ENCODE results near the gene LEMD2.

DNA sequence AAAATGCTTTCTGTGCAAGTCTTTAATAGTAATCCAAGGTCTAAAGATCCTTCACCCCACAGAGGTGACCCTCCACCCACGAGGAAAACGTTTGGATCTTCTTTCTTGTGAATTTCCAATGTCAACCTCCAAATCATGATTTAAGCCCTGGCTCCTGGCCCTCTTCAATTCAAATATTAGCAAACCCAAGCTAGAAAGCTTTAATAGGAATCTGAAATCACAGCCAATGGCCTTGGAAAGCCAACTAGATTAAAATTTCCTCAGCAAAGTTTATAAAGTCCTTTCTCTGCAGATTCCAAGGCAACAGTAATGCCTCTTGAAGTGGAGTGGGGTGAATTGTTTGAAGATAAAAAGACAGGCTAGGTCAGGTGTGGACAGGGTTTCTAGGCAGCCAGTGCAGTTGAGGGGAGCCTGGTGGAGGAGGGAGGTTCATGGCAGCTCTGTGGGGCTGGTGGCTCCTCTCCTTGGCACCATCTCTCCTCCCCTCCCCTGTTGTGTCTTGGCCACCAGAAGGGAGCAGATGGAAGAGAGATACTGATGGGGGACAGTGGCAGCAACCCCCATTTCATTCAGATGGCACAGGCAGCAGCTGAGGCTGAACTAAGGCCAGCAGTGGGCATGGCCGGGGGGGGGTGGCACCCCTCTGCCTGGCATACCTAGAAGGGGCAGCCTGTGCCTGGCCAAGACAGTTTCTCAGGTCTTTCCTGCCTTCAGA, 65.4 kb downstream of the LEMD2 start:
- TF ChIP-seq, protein P1, sequence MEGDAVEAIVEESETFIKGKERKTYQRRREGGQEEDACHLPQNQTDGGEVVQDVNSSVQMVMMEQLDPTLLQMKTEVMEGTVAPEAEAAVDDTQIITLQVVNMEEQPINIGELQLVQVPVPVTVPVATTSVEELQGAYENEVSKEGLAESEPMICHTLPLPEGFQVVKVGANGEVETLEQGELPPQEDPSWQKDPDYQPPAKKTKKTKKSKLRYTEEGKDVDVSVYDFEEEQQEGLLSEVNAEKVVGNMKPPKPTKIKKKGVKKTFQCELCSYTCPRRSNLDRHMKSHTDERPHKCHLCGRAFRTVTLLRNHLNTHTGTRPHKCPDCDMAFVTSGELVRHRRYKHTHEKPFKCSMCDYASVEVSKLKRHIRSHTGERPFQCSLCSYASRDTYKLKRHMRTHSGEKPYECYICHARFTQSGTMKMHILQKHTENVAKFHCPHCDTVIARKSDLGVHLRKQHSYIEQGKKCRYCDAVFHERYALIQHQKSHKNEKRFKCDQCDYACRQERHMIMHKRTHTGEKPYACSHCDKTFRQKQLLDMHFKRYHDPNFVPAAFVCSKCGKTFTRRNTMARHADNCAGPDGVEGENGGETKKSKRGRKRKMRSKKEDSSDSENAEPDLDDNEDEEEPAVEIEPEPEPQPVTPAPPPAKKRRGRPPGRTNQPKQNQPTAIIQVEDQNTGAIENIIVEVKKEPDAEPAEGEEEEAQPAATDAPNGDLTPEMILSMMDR (conservative IDR thresholded peaks at IDR 0.05; ENCODE audit: low read length) = no peak
- no peak for TF ChIP-seq EZH2phosphoT487 (IDR thresholded peaks at IDR 0.05; ENCODE audit: borderline replicate concordance)
